HT-29 (cell line): Measurements from ENCODE around the gene HSD11B1L. TPM values are rescaled to one million over a fixed set of nuclear protein-coding genes. Genes with fewer than 3 reads are reported as not detected.
"Not testable (repeated sequence)": the region's sequence is repeated elsewhere in the genome, so short reads cannot be mapped to it uniquely, and the experiment has no call there.

Source experiments
- DNase-seq: peaks from one replicate; pipeline ENCODE4 v3.0.0-alpha.2; 2015; ENCODE audit warnings: low spot score
- total RNA-seq: library from RNA; depleted of rRNA; stranded (reverse); fragments of >200 nt; shearing (Covaris generic); gene quantifications from 2 replicates; pipeline ENCODE4 v1.2.3, GENCODE V29; 2014

HSD11B1L gene
- total RNA-seq, 1 experiment from 2014 or later, result 4.1 TPM

GRCh38 chr19:5698635-5699422 is 18.0 kb downstream of the HSD11B1L start:
- DNase-seq, result no peak

DNA sequence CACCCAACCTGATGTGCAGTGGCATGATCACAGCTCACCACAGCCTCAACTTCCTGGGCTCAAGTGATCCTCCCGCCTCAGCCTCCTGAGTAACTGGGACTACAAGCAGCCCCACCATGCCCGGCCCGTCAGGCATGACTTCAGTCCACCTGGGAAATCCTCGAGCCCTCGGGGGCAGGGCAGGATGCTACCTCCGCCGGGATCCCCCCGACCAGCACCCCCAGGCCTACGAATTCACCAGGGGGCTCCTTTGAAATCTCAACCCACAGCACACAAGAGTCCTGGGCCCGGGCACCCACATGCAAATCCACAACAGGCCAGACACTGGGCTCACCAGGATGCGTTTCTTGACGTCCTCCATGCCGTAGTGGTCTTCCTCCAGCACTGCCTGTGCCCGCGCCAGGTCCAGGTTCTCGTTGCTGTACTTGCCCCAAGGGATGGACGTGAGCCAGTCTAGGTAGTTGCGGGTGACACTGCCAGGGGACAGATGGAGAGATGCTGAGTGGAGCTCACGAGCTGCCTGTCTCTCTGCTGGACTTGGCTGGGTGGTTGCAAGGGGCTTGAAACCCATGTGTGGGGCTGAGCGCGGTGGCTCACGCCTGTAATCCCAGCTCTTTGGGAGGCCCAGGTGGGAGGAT is 19.7 kb downstream of the HSD11B1L start:
- DNase-seq, result no peak

- not testable (repeated sequence) for DNase-seq
These were observed 21.2 kb downstream of the HSD11B1L start for GRCh38 chr19:5702053-5702410.

DNA sequence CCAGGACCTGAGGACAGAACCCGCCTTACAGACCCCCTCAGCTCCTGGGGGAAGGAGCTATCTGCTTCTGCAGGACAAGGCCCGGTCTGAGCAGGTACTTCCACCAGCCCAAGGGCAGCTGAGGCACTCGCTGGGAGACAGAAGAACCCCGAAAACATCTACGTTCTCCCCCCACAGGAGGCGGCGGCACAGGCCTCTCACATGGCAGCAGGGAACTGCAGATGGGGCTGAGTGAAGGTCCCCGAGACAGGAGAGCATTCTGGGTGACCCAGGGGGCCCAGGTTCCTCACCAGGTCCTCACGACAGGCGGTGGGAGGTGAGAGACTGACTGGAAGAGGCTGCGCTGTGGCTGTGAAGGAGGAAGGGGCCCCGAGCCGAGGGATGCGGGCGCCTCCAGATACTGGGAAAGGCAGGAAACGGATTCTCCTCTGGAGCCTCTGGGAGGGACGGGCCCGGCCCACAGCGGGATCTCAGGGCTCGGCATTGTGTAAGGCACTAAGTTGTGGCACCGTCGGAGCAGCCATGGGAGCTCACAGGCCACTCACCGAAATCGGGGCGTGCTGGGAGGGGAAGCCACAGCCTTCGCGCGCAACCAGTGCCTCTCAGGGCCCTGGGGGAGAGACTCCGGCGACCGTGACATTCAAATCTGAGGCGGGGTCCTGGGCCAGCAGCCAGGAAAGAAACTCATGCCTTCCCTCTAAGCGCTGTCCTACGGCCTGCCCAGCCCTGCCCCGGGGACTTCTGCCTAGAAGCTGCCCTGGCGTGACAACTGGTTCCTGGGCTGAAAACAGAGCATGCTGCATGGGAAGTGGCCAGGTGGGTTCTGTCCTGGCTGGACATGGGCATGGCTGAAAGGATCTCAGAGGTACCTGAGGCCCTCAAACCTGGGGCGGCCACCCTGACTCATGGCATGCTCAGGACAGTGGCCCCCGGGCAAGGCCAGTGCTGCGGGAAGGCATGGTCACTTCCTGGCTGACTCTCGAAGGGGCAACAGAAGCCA is 23.3 kb downstream of the HSD11B1L start:
- DNase-seq, result no peak

GRCh38 chr19:5705552-5705951 is 24.7 kb downstream of the HSD11B1L start:
- DNase-seq, result no peak

DNA sequence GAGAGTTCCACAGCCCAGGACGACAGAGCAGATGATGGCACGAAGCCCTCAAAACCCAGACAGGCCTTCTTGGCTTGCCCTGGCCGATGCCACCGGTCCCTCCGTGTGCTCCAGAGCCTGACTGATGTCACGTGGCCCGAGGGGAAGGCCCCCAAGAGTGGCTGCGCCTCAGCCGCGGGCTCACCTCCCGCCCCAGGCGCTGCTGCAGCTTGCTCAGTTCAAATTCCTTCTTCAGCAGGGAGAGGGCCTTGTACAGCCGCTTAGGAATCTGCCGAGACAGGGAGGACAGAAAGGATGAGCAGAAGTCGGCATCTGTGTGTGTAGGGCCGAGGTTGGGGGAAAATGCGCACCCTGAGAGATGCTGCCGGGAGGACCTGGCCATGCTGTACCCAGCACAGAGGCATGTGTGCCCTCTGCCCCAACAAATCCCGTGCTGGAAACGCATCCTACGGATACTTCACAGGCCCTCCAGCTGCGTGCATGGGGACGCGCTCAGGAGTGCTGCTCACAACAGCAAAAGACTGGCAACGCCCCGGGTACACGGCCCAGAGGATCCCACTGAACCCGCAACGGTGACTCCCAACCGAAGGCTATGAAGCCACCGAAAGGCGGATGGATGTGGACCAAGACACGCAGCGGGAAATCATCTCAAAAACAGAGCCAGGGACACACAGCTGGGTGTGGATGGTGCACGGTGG is 26.2 kb downstream of the HSD11B1L start:
- no peak for DNase-seq

DNA sequence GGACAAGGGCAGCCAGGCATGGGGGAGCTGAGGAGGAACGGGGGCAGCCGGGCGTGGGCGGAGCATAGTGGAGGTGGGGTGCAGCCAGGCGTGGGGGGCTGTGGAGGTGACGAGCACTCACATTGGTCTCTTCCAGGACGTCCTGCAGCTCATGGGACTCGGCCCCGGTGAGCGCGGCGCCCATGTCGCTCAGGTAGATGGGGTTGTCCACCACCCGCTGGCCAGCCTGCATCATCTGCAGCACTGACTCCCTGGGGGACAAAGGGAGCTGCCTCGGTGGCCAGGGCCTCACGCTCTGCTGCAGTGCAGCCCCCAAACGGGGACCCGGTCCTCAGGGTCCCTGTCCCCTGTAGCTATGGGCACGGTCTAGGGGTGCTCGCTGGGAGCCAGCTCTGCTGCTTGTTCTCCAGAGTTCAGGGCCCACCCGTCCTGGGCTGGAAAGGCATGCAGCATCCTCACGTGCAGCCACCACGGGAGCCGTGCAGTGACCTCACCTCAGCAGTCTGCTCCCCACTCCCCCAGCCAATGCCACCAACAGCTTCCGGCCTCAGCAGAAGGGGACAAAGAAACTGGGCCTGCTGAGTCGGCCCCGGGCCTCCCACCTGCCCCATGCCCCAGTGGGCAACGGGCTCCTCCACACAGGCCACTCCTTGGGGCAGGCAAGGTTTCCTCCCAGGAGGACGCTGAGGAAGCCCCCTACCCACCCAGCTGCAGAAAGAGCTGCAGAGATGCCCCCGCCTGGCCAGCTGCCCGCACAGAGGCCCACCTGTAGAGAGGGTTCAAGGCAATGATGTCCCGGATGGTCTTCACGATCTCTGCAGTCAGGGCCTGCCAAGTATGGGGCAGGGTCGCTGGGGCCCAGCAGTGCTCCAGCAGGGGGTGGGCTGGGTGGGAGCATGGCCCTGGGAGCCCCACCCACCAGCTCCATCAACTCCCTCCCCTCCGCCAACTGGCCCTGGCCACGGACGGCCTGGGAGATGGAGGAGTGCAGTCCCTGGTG is 27.0 kb downstream of the HSD11B1L start:
- no peak for DNase-seq

DNA sequence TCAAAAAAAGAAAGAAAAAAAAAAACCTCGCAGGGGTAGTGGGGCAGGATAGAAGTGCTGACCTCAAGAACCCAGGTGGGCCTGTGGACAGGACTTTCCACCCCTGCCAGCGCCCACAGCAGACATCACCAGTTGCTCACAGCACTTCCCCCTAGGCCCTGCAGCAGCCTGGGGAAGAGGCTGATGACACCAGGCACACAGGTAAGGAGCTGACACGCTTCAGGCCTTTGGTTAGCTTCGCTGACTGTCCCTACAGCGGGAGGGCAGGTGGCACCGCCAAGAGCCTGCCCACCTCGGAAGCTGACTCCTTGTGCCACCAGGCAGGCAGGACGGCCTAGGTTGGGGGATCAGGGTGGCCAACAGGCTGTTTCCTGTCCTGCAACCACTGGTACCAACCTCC is 30.2 kb downstream of the HSD11B1L start:
- DNase-seq, result no peak

GRCh38 chr19:5711713-5712161 is 30.9 kb downstream of the HSD11B1L start:
- no peak for DNase-seq

- DNase-seq, result no peak
These were observed 32.4 kb downstream of the HSD11B1L start for GRCh38 chr19:5713228-5713627.

GRCh38 chr19:5714816-5715215 is 34.0 kb downstream of the HSD11B1L start:
- DNase-seq, result no peak

DNA sequence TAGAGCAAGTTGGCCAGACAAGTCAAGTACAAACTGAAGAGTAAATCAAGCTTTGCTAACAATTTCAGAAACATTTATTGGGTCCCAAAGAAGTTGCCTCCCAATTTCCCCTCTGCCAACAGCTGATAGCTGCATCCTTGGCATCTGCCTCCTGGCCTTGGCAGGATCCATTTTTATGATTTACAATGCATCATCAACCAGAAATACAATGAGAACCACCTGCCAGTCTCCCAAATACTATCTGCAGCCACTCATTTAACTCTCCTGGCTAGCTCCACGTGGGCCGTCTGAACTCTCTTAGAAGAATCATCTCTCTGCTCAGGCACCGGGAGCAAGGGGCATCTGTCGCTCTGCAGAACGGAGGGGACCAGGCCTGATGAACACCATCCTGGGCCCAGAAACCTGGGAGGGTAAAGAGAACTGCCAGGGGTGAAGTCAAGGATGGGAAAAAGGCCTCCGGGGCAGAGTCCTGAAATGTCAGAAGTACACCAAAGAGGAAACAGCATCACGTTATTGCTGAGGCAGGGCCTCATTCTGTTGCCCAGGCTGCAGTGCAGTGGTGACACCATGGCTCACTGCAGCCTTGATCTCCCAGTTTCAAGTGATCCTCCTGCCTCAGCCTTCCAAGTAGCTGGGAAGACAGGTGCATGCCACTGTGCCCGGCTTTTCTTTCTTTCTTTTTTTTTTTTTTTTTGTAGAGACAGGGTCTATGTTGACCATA is 36.5 kb downstream of the HSD11B1L start:
- DNase-seq, result no peak

GRCh38 chr19:5718037-5718578 is 37.3 kb downstream of the HSD11B1L start:
- DNase-seq, result no peak

DNA sequence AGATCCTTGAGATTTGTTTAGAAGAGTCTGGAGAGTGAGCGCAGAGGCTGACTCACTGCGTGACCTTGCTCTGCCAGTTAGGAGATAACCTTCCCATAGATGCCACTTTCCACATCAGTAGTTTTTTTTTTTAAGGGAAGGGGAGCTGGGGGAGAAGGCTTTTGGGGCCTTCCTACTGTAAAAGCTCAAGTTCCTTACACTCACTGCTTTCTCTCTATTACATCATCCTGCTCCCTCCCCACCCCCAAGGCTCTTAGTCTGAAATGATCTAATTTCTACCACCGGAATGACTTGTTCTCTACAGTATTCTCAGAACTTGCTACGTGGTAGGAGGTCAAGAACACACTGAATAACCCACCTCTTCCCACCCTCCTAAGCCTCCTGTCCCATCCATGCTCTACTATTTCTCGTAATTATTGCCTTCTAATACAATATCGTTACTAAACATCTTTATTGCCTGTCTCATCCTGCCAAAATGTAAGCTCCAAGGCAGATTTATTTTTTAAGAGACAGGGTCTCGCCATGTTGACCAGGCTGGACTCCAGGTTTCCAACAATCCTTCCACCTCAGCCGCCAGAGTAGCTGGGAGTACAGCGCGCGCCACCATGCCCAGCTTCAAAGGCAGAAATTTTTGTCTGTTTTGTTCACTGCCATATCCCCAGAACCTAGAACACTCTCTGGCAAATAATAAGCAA is 37.9 kb downstream of the HSD11B1L start:
- DNase-seq, result peak; percentile 11

- DNase-seq, result peak; percentile 33
These were observed 38.6 kb downstream of the HSD11B1L start for GRCh38 chr19:5719274-5719960.

- DNase-seq, result peak; percentile 96
These were observed 39.3 kb downstream of the HSD11B1L start, which contains the start of the genes CATSPERD and LONP1 for GRCh38 chr19:5719961-5720790. Gene CATSPERD (plus strand): TSS chr19:5720637. CDS start chr19:5720738, 101 bp downstream. Gene LONP1 (minus strand): TSS chr19:5720146. CDS start chr19:5720132, 14 bp downstream.
